ENCODE measurements around the gene ETFA.

DNA sequence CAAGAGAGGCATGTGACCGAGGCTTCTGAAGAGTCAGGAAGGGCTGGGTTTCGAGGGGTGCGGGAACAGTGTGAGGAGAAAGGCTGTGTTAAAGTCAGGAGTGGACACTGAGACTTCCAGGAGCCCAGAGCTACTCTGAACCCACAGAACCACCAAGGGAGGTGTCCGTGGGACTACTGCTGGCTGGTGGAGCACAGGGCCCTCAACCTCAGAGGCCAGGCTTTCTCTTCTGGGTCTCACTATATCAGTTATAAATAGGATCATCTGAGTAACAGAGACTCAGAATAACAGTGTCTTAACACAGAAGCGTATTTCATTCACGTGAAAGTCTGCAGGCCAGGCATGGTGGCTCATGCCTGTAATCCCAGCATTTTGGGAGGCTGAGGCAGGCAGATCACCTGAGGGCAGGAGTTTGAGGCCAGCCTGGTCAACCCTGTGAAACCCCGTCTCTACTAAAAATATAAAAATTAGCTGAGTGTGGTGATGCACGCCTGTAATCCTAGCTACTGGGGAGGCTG is 137.9 kb downstream of the ETFA start:
- TF ChIP-seq, protein P1, sequence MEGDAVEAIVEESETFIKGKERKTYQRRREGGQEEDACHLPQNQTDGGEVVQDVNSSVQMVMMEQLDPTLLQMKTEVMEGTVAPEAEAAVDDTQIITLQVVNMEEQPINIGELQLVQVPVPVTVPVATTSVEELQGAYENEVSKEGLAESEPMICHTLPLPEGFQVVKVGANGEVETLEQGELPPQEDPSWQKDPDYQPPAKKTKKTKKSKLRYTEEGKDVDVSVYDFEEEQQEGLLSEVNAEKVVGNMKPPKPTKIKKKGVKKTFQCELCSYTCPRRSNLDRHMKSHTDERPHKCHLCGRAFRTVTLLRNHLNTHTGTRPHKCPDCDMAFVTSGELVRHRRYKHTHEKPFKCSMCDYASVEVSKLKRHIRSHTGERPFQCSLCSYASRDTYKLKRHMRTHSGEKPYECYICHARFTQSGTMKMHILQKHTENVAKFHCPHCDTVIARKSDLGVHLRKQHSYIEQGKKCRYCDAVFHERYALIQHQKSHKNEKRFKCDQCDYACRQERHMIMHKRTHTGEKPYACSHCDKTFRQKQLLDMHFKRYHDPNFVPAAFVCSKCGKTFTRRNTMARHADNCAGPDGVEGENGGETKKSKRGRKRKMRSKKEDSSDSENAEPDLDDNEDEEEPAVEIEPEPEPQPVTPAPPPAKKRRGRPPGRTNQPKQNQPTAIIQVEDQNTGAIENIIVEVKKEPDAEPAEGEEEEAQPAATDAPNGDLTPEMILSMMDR (conservative IDR thresholded peaks at IDR 0.05; ENCODE audit: low read length) = no peak
- no peak for TF ChIP-seq EZH2phosphoT487 (IDR thresholded peaks at IDR 0.05; ENCODE audit: borderline replicate concordance, low read depth, low read length)

Data from OCI-LY7 (cell line).